Measurements from ENCODE around the gene HSPA4L. TPM values are rescaled to one million over a fixed set of nuclear protein-coding genes. Genes with fewer than 3 reads are reported as not detected.

The HSPA4L gene
- polyA plus RNA-seq, 1 experiment, result 4.9 TPM

DNA sequence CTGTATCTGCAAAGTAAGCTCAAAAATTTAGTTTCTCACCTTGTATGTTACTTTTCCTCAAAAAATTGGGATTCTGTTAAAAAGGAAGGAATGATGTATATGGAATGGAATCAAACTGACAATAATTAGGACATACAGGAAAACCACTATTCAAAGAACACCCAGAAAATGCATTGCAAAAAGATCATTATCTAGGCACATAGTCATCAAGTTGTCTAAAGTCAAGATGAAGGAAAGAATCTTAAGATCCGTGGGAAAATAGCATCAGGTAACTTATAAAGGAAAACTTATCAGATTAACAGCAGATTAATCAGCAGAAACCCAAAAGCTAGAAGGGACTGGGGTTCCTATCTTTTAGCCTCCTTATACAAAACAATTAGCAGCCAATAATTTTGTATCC is 75.5 kb downstream of the HSPA4L start:
- CTCF ChIA-PET, result no interaction called here
- no peak for TF ChIP-seq CTCF (IDR thresholded peaks at IDR 0.05; ENCODE audit: low read depth, low read length)
- no peaks in the 10 kb centered on the region for H3K27me3 ChIP-seq (ENCODE audit: control insufficient read depth, insufficient read depth, low read length)
- H3K9me3 ChIP-seq (ENCODE audit: control insufficient read depth, insufficient read depth, low read length), result no peaks in the 10 kb centered on the region
- POLR2A ChIA-PET, result no interaction called here
- DNase-seq (ENCODE audit: low read depth, low spot score), result no peak
- H3K27ac ChIP-seq (ENCODE audit: low read depth, low read length), result no peak overlapping the region
- H3K4me3 ChIP-seq (ENCODE audit: low read depth, low read length), result no peak overlapping the region

- TF ChIP-seq CTCF (IDR thresholded peaks at IDR 0.05; ENCODE audit: low read depth, low read length), result no peak
- ChIA-PET CTCF (no interaction called here), POLR2A (no interaction called here)
- no peaks in the 10 kb centered on the region for H3K27me3 ChIP-seq (ENCODE audit: control insufficient read depth, insufficient read depth, low read length)
- no peak overlapping the region for H3K27ac ChIP-seq (ENCODE audit: low read depth, low read length)
- H3K4me3 ChIP-seq (ENCODE audit: low read depth, low read length), result no peak overlapping the region
- DNase-seq (ENCODE audit: low read depth, low spot score), result no peak
- no peaks in the 10 kb centered on the region for H3K9me3 ChIP-seq (ENCODE audit: control insufficient read depth, insufficient read depth, low read length)
These were observed 86.1 kb downstream of the HSPA4L start for GRCh38 chr4:127868196-127868595.

DNA sequence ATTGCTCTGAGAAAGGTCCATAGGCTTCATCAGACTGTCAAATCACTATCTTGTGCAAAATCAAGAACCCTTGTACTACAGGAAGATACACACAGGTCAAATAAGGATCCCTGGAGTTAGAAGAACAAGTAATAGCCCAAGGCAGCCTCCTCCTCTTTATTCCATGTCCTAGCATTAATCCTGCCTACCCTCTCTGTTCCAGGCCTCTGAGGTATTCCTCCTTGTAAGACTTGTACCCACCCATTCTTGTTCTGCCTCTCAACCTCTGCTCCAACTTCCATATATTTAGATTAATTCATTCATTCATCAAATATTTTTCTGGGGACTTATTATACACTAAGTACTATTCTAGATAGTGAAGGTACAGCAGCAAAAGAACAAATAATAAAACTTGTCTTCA is 88.2 kb downstream of the HSPA4L start:
- CTCF ChIA-PET, result no interaction called here
- no peak for DNase-seq (ENCODE audit: low read depth, low spot score)
- POLR2A ChIA-PET, result no interaction called here
- no peak overlapping the region for H3K27ac ChIP-seq (ENCODE audit: low read depth, low read length)
- TF ChIP-seq CTCF (IDR thresholded peaks at IDR 0.05; ENCODE audit: low read depth, low read length), result no peak
- H3K4me3 ChIP-seq (ENCODE audit: low read depth, low read length), result no peak overlapping the region
- H3K27me3 ChIP-seq (ENCODE audit: control insufficient read depth, insufficient read depth, low read length), result no peaks in the 10 kb centered on the region
- no peaks in the 10 kb centered on the region for H3K9me3 ChIP-seq (ENCODE audit: control insufficient read depth, insufficient read depth, low read length)

- H3K27ac ChIP-seq (ENCODE audit: low read depth, low read length), result peak overlapping the region; percentile 11
- DNase-seq (ENCODE audit: low read depth, low spot score), result peak; percentile 38
- no peak overlapping the region for H3K4me3 ChIP-seq (ENCODE audit: low read depth, low read length)
- no peak for TF ChIP-seq CTCF (IDR thresholded peaks at IDR 0.05; ENCODE audit: low read depth, low read length)
- POLR2A ChIA-PET, result no interaction called here
- H3K27me3 ChIP-seq (ENCODE audit: control insufficient read depth, insufficient read depth, low read length), result no peaks in the 10 kb centered on the region
- CTCF ChIA-PET, result no interaction called here
- no peaks in the 10 kb centered on the region for H3K9me3 ChIP-seq (ENCODE audit: control insufficient read depth, insufficient read depth, low read length)
These were observed 88.6 kb downstream of the HSPA4L start for GRCh38 chr4:127870688-127871087.

- ChIA-PET CTCF (interaction anchor here (0.6 kb wide), 1 partner anchor 100 kb away, joined by 3 read pairs; no protein-coding TSS in a partner anchor), POLR2A (interaction anchor here (0.5 kb wide), 1 partner anchor 21 kb away, joined by 3 read pairs; no protein-coding TSS in a partner anchor)
- no peak overlapping the region for H3K27ac ChIP-seq (ENCODE audit: low read depth, low read length)
- no peak for DNase-seq (ENCODE audit: low read depth, low spot score)
- no peak overlapping the region for H3K4me3 ChIP-seq (ENCODE audit: low read depth, low read length)
- H3K27me3 ChIP-seq (ENCODE audit: control insufficient read depth, insufficient read depth, low read length), result no peaks in the 10 kb centered on the region
- H3K9me3 ChIP-seq (ENCODE audit: control insufficient read depth, insufficient read depth, low read length), result no peaks in the 10 kb centered on the region
- TF ChIP-seq CTCF (IDR thresholded peaks at IDR 0.05; ENCODE audit: low read depth, low read length), result no peak
These were observed 93.7 kb downstream of the HSPA4L start for GRCh38 chr4:127875791-127876190.
